Cerebellar cortex (tissue), 1 donor: Measurements from ENCODE around the gene PSME3IP1.

ENCODE experiments used
- DNase-seq: peaks from one replicate; pipeline ENCODE4 v3.0.0-alpha.2; 2015; ENCODE audit warnings: low spot score

PSME3IP1 gene

DNA sequence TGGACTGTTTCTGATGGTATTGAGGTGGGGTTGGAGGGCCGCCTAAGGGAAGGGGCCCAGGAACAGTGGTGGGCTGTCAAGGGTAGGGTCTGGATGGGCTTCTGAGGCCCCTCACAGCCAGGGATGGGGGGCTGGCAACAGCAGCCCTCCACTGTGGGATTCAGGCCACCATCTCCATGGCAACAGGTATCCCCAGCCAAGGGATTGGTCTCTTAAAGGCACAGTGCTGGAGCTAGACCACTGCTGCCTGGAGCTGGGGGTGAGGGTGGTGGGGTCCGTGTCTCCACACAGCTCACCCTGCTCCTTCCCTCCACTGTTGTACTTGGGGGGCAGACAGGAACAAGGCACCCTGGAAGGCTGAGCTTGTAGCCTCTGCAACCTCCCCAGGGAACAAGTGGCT, 41.8 kb downstream of the PSME3IP1 start:
- DNase-seq: no peak

- no peak for DNase-seq
Observed at GRCh38 chr16:57143149-57143921, 42.5 kb downstream of the PSME3IP1 start.

- no peak for DNase-seq
Observed at GRCh38 chr16:57141822-57142631, 43.8 kb downstream of the PSME3IP1 start.

- DNase-seq: no peak
Observed at GRCh38 chr16:57140931-57141668, 44.7 kb downstream of the PSME3IP1 start.

DNA sequence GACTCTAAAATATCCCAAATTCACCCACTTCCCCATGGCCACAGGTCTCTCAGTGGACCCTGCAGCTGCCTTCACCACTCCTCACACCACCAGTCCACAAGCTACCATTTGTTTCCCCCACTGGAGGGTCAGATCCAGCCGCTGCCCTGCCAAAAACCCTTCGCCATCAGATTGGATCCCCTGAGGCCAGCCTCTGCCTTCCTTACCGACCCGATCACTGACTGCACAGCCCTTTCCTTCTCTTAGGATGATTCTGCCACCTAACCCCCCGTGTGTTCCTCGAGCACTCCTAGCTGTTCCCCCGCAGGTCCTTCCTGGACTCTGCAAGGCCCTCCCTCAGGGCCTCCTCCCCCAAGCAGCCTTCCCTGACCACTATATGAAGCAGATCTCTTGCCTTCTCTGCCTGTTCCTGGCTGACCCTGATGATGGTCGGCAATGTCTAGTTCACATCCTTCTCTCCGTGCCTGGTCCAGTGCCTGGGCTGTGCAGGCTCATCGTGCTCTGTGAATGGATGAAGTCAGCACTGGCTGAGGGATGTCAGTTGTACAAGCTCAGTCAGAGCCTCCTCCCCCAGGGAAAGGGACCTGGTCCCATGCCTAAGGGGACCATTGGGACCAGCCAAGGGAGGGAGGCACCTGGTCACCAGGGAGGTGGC, 47.4 kb downstream of the PSME3IP1 start:
- DNase-seq: no peak

DNA sequence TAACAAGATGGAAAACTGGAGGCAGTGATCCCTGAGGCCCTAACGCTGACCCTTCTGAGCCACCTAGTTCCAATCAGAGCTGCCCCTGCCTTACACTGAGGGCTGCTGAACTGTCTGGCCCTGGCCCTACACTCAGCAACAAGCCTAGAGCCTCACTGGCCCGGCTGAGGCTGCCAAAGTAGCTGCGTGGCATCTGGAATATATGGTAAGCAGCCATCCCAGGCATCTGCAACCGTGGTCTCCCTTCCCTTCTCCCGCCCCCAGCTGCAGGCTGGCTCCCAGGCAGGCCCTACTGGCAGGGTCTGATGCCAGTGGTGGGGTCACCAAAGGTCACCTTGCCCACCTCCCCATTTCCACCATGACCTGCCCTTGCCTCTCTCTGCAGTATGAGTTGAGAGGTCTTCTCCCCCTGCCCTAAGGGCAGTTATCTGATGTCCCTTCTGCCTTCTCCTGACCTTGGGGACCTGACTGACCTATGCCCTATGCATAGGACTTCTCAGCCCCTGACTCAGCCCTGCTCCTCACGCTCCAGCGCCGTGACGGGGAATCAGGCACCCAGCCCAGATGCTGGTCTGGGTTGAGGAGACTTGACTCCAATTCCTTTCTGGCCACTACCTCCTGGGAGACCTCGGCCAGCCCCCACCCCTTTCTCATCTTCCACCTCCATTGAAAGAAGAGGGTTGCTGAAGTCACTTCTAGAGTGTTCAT, 48.1 kb downstream of the PSME3IP1 start:
- DNase-seq: no peak

- no peak for DNase-seq
Observed at GRCh38 chr16:57137043-57137442, 48.8 kb downstream of the PSME3IP1 start.

DNA sequence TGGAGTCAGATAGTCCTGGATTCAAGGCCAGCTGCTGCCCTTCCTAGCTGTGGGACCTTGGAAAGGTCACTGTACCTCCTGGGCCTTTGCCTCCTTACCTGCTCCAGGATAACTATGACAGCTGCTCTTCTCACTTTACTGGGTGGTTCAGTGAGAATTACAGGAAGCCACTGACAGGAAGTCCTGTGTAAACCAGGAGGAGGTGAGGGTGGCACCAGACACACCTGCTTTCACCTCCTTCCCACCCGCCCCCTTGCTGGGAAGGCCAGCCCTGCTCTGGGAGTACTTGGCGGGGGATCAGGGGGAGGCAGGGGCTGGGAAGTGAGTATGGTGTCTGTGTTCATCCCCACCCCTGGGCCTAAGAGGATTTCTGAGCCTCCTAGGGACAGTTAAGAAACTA, 50.9 kb downstream of the PSME3IP1 start:
- DNase-seq: no peak

DNA sequence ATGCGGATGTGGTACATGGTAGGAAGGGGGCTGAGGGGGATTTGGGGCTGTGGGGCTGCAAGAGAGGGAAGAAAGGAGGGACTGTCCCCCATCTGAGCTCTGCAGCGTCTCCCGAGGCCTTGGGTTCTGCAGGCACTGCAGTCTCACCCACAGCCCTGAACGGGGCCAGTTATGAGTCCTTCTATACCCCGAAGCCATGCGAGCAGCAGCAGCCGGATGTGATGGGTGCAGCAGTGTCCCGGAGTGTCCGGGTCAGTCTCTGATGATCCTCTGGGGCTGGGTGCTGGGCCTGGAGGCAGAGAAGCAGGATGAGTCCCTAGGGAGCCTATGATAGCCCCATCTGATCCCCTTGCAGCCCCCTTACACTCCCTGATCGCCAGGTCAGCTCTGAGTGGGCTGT, 52.0 kb downstream of the PSME3IP1 start:
- no peak for DNase-seq

DNA sequence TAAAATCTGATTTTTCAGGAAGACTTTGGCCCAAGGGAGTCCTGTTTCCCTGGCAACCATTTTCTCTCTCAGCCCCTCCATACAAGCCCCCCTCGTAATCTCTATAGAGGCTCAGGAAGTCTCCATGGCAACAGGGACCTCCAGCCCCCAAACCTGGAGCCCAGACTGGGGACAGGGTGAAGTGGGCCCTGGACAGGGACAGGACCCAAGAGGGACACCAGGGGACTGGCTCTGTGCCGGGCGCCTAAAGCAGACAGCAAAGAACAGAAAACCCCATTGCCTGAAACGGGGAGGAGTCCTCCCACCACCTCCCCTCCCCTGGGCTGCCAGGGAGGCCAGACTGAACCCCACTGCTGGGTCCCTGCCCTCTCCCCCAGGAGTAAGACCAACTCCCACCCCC, 52.8 kb downstream of the PSME3IP1 start:
- DNase-seq: no peak

DNA sequence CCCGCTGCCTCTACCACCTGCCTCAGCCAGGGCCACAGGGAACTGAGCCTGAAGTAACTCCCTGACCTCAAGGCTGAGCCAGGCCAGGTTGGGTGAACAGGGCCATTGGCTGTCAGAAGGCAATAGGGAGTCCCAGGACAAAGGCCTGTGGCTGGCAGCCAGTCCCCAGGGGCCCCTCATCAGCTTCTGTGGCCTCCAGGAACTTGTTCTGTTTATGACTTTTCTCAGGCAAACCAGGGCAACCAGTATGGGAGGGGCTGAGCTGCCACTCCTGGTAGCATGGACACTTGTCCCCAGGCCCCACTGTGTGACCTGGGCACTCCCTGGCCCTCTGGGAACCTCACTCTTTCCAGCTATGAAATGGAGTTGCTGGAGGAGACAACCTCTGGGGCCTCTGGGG, 53.4 kb downstream of the PSME3IP1 start:
- no peak for DNase-seq

DNA sequence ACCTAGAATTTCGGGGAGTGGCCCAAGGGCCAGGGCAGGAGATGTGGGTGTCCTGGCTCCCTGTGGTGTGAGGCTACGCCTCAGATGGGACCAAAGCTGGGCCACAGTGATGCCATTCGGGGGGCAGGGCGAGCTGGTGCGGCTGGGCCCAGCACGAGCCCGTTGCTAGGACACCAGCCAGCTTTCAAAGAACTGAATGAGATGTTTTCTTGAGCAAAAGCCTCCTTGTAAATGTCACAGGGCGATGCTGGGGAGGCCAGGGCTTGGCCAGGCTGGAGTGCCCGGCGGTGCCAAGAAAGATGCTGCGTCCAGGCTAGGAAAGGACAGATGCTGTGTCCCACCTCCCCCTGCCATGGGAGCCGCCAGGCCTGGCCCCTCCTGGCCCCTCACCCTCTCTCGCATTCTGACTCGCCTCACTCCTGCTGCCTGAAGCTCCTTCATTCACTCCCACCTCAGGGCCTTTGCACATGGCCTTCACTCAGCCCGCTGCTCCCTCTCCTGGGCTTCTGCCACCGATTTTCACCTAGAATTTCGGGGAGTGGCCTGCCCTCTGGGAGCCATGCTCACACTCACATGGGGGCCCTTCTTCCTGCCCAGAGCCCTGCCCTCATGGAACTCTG, 54.4 kb downstream of the PSME3IP1 start:
- peak; percentile 13 for DNase-seq

DNA sequence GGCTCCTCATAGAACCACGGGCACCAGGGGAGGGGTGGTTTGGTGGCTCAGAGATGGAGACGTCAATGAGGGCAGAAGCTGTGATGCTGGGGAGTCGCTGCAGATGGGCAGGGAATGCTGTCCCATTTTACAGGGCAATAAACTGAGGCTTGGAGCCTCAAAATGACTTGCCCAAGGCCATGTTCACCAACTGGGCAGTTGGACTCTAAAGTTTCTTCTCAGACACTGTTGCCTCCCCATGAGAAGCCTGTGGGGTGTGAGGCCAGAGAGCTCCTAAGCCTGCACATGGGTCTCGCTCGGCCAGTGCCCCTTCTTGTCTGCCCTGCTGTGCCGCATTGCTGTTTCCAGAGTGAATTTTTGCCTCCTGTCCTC, 54.9 kb downstream of the PSME3IP1 start:
- DNase-seq: no peak

- DNase-seq: no peak
Observed at GRCh38 chr16:57128771-57129389, 57.0 kb downstream of the PSME3IP1 start.

DNA sequence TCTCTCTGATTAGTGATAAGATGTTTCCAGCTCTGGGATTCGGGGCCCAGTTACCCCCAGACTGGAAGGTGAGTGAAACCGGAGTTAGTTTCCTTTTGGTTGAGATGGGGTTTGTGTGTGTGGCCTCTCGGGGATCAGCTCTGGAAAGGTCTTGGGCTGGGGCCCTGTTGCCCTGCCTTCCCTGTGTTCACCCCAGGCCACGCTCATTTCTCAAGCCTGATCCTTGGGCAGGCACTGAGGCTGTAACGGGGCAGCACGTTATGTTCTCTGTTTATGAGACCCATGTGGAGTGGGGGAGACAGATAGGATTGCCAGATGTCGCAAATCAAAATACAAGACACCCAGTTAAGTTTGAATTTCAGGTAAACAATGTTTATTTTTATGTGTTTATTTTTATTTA, 58.0 kb downstream of the PSME3IP1 start:
- DNase-seq: no peak

DNA sequence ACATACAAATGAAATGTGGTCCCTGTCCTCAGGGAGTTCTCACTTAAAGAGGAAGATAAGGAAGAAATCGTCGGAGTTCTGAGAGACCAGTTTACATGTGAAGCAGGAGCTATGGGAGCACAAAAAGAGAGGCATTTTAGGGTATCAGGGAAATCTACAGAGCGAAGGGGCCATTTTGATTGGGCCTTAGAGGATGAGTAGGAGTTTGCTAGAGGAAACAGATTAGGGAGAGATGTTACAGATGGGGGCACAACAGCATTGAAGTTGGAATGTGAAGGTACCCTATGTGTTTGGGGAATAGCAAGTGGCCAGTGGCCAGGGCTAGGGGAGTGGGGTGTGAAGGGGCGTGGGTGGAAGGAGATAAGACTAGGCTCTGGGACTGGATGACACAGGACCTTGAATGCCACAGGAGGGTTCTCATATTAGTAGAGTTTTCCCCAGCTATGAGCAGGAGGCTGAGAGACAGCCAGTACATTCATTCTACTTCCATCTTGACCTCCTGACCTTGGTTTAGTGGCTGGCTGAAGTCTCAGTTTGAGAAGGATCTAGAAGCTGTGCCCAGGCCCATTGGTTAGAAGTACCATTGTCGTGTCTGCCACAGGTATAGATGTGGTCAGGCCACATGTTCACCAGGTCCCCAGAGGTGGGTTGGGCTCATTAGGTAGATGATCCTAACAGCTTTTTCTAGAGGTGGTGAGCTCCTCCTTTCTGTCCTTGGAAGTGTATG, 58.6 kb downstream of the PSME3IP1 start:
- no peak for DNase-seq

DNA sequence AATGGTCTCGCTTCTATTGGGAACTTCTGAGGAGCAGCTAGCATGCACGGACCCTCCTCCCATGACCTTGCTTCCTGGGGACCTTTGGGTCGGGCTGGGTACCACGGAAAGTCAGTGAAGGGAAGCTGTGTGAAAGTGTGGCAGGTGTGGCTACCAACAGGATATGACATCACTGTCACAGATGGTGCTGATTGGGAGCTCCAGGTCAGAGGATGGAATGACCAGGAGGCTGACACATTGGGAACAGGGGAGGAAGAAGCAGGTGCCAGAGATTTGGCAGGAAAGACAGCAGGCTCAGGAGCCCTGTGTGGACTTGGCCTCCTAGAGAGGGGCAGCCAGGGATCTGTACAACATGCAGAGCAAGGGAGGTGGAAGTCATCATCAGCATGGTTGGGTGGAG, 59.4 kb downstream of the PSME3IP1 start:
- no peak for DNase-seq

DNA sequence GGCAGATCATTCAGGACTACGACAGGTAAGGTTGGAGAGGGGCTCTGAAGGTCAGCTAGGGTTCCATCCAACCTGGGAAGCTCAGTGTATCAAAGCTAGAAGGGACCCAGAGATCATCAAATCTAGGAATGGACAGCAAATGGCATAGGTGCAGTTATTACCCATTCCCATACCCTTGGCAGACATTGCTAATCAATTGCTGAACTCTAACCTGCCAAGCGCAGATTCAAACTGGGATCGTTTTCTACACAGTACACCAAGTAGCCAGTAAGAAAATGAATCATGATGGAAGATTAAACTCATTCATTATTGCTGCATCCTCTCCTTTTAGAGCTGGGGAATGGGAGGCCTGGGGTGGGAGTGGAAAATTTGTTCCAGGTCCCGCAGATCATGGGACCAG, 59.9 kb downstream of the PSME3IP1 start:
- no peak for DNase-seq

DNA sequence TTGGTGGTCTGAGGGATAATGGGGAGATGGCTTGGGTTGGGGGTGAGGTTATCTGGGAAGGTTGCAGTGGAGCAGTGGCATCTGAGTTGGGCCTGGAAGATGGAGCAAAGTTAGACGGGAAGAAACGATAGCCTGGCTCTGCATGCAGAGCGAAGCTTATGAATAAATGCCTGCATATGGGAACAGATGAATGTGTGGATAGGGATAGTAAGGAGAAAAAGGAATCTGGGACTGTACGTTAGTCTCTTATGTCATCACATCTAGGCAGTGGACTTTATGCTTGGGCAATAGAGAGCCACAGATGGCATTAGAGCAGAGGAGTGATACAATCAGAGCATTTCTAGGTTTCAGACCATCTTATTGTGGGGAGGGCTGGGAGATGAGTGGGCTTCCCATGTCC, 60.5 kb downstream of the PSME3IP1 start:
- DNase-seq: no peak
